ENCODE data around the gene HCN2.

The HCN2 gene

GRCh38 chr19:658059-658839 lies 68.6 kb downstream of the HCN2 start:
- DNase-seq (ENCODE audit: low spot score), result no peak

DNA sequence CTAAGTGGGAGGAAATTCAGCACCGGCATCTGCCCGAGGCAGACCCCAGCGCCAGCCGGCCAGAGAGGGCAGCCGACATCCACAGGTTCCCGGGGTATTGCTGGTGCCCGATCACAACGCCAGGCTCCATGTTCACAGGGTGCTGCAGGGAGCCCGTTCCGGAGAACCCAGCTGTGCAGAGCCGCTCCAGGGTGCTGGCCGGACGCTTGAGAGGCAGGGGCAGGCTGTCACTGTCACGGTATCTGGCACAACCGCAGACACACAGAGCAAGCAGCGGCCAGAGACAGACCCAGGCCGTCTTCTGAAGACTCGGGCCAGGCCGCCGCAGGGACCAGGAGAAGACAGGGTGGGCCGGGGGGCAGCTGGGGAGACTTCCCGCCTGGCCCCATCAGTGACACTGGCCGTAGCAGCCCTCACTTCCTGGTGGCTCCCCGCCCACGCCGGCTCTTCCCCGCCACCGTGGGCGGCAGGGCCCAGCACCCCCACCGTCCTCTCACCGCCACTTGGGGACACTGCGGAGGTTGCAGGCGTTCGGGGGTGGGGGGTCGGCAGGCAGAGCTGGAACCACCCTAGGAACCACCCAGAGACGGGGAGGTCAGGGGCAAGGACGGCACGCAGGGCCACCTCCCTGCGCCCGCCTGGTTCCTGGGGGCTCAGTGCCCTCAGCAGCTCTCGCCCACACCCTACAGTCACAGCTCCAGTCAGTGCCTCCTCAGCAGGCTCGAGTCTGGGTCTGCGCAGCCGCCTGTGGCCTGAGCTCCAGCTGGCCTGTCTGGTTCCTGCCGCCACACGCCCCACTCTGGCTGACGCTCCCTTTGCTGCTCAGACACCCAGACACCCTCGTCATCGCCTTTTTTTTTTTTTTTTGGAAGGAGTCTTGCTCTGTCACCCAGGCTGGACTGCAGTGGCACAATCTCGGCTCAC lies 69.5 kb downstream of the HCN2 start:
- DNase-seq (ENCODE audit: low spot score), result no peak

GRCh38 chr19:660793-661426 lies 71.2 kb downstream of the HCN2 start:
- peak; percentile 40 for DNase-seq (ENCODE audit: low spot score)

DNA sequence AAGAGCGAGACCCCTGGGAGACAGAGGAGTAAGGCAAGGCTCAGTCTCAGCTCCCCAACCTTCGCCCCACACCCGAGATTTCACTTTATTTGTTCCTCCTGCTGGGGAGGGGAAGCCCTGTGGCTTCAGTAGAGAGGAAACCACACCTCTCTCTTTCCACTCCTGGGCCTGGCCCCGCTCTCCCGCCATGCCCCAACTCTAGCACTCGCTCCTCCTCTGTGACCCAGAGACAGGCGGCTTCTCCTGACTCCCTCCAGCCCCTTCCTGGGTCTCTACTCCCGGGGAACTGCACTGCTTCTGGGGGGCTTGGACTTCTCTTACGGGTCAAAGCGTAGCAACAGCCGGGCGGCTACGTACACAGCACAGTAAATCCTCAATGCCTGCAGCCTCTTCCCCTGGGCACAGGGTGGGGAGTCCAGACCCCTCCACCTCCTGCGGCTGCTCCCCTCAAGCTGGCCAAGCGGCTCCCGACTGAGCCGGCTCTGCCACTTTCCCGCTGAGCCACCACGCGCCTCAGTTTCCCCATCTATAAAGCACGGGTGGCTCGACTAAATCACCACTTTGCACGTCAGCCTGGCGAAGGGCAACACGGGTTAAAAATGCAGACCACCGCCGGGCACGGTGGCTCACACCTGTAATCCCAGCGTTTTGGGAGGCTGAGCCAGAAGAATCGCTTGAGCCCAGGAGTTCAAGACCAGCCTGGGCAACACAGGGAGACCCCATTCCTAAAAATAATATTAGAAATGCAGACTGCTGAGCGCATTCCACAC lies 71.9 kb downstream of the HCN2 start:
- peak; percentile 32 for DNase-seq (ENCODE audit: low spot score)

GRCh38 chr19:662207-662961 lies 72.7 kb downstream of the HCN2 start:
- DNase-seq (ENCODE audit: low spot score), result peak; percentile 70

DNA sequence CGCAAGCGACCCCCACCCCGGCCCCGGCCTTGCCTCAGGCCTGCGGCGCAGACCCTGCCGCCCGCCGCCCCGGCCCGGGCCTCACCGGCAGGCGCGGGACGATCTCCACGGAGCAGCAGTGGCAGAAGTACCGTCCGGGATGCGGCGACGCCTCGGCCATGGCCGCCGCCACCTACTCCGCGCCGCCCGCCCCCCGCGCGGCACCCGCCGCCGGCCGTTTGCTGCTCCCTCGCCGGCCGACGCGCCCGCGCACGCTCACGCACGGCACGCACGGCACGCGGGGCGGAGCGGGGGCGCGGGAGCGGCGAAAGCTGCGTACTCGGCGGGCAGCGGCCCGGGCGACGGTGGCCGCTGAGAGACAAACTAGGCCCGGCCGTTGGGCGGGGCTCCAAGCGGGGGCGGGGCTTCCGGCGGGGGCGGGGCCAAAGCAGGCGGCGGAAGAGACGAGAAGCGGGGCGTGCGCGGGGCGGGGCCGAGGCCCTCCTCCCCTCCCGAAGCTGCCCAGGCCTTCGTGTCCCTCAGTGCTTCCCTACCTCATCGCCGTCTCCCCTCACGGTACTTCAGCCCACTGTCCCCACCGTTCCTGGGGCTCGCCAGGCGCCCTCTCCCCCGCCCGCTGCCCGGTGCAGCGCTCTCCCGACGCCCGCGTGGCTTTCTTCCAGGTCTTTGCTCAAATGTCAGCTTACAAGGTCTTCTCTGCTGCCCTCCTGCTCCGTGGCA lies 73.4 kb downstream of the HCN2 start, which contains the start of gene RNF126:
RNF126 (minus strand) TSS at position 253 of the 720 bp plus-strand sequence; CDS start at position 160, 93 bp downstream.
- peak; percentile 95 for DNase-seq (ENCODE audit: low spot score)

- no peak for DNase-seq (ENCODE audit: low spot score)
Observed at GRCh38 chr19:663682-664117, 74.0 kb downstream of the HCN2 start.

- DNase-seq (ENCODE audit: low spot score), result peak; percentile 81
Observed at GRCh38 chr19:664913-665443, 75.3 kb downstream of the HCN2 start.
